Neural progenitor cell (in vitro differentiated cells): Measurements from ENCODE around the gene NR3C2. TPM values are rescaled to one million over a fixed set of nuclear protein-coding genes. Genes with fewer than 3 reads are reported as not detected.

Source experiments
- DNase-seq: peaks from one replicate; pipeline ENCODE4 v3.0.0-alpha.2; 2016; ENCODE audit warnings: low spot score
- H2AFZ ChIP-seq: fragments of 200-600 bp; sonication (generic); replicated peaks from 2 replicates; pipeline ENCODE4 v1.6.1; 2016; ENCODE audit warnings: antibody characterized with exemption
- H3F3A ChIP-seq: fragments of 200-600 bp; sonication (generic); 2 replicates; pipeline ENCODE4 v1.6.1; 2016; ENCODE audit warnings: antibody characterized with exemption, low read depth
- H3K27ac ChIP-seq: fragments of 200-600 bp; sonication (generic); 2 replicates; pipeline ENCODE4 v1.5.1; 2016; ENCODE audit warnings: mild to moderate bottlenecking
- H3K27me3 ChIP-seq: fragments of 200-600 bp; sonication (generic); 2 replicates; pipeline ENCODE4 v1.6.1; 2016; ENCODE audit warnings: mild to moderate bottlenecking, moderate library complexity
- H3K36me3 ChIP-seq: fragments of 200-600 bp; sonication (generic); 2 replicates; pipeline ENCODE4 v1.5.1; 2016
- H3K4me1 ChIP-seq: fragments of 200-600 bp; sonication (generic); 2 replicates; pipeline ENCODE4 v1.6.1; 2016; ENCODE audit warnings: mixed run types
- H3K4me2 ChIP-seq: fragments of 200-600 bp; sonication (generic); 2 replicates; pipeline ENCODE4 v1.6.1; 2016
- H3K4me3 ChIP-seq: fragments of 200-600 bp; sonication (generic); 2 replicates; pipeline ENCODE4 v1.5.1; 2016
- H3K79me2 ChIP-seq: fragments of 200-600 bp; sonication (generic); 2 replicates; pipeline ENCODE4 v1.6.1; 2016; ENCODE audit warnings: low read depth
- H3K9ac ChIP-seq: fragments of 200-600 bp; sonication (generic); 2 replicates; pipeline ENCODE4 v1.6.1; 2016
- H3K9me3 ChIP-seq: fragments of 200-600 bp; sonication (generic); 2 replicates; pipeline ENCODE4 v1.5.1; 2016; ENCODE audit warnings: low read depth
- H4K20me1 ChIP-seq: fragments of 200-600 bp; sonication (generic); 2 replicates; pipeline ENCODE4 v1.6.1; 2016; ENCODE audit warnings: low read depth
- H3K27ac Mint-ChIP-seq: 3 replicates; pipeline ENCODE4 v1.8.0; 2021; ENCODE audit warnings: mixed read lengths
- H3K27me3 Mint-ChIP-seq: 2 replicates; pipeline ENCODE4 v1.8.0; 2022; ENCODE audit warnings: low read depth, mild to moderate bottlenecking, inconsistent platforms, moderate library complexity, mixed read lengths; ENCODE audit not compliant: insufficient read depth
- H3K36me3 Mint-ChIP-seq: 3 replicates; pipeline ENCODE4 v1.8.0; 2021; ENCODE audit warnings: mixed read lengths
- H3K4me1 Mint-ChIP-seq: 3 replicates; pipeline ENCODE4 v1.8.0; 2021; ENCODE audit warnings: mixed read lengths
- H3K4me3 Mint-ChIP-seq: 3 replicates; pipeline ENCODE4 v1.8.0; 2021; ENCODE audit warnings: mild to moderate bottlenecking, moderate library complexity, mixed read lengths
- H3K9me3 Mint-ChIP-seq: 3 replicates; pipeline ENCODE4 v1.8.0; 2020; ENCODE audit warnings: mixed read lengths
- EZH2 ChIP-seq: fragments of 200-600 bp; sonication (generic); IDR thresholded peaks from 2 replicates; pipeline ENCODE4 v1.6.1; 2017; ENCODE audit warnings: antibody characterized with exemption, mild to moderate bottlenecking, moderate library complexity
- EZH2phosphoT487 ChIP-seq: fragments of 200-600 bp; sonication (generic); IDR thresholded peaks from 2 replicates; pipeline ENCODE4 v1.6.1; 2017; ENCODE audit warnings: antibody characterized with exemption
- total RNA-seq: library from RNA; depleted of rRNA; stranded (reverse); fragments of >200 nt; gene quantifications from 2 replicates; pipeline ENCODE4 v1.2.3, GENCODE V29; 2015; ENCODE audit warnings: low replicate concordance
- TF ChIP-seq, protein P1 (sequence below): fragments of 200-600 bp; sonication (generic); IDR thresholded peaks from 2 replicates; pipeline ENCODE4 v1.5.1; 2017; ENCODE audit warnings: antibody characterized with exemption, mild to moderate bottlenecking

NR3C2 gene
- total RNA-seq, 1 donor from 2014 or later = 0.73 TPM

DNA sequence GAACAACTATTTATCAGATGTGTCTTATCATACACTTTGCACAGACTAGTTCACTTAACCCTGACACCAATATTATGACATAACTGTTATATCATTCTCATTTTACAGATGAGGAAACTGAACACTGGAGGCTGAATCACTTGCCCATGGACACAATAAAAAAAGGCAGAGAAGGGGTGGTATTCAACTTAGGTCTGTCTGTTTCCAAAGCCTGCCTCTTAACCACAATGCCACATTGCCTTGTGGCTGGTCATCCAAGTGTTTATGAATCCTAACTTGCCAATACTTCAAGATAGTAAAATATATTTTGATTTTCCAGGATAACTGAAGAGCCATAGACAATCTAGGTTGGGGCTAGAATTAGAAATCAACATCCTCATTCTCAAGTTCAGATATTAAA lies 327.8 kb downstream of the NR3C2 start:
- H3K27me3 Mint-ChIP-seq = no peaks in the 10 kb centered on the region
- Histone ChIP-seq H3K79me2 (no peaks in the 10 kb centered on the region), H4K20me1 (no peaks in the 10 kb centered on the region), H3K27me3 (no peaks in the 10 kb centered on the region), H3K4me3 (no peak overlapping the region), H3F3A (no peaks in the 10 kb centered on the region), H3K4me1 (no peaks in the 10 kb centered on the region), H3K4me2 (no peak overlapping the region), H3K27ac (no peak overlapping the region), H3K36me3 (no peaks in the 10 kb centered on the region), H2AFZ (no peak overlapping the region), H3K9ac (no peak overlapping the region), H3K9me3 (no peaks in the 10 kb centered on the region)
- no peak for DNase-seq
- no peaks in the 10 kb centered on the region for H3K9me3 Mint-ChIP-seq
- no peak overlapping the region for H3K27ac Mint-ChIP-seq
- no peak overlapping the region for H3K4me3 Mint-ChIP-seq
- H3K4me1 Mint-ChIP-seq = peaks cover 8% of the 10 kb centered on the region
- no peak for TF ChIP-seq EZH2
- TF ChIP-seq, protein P1, sequence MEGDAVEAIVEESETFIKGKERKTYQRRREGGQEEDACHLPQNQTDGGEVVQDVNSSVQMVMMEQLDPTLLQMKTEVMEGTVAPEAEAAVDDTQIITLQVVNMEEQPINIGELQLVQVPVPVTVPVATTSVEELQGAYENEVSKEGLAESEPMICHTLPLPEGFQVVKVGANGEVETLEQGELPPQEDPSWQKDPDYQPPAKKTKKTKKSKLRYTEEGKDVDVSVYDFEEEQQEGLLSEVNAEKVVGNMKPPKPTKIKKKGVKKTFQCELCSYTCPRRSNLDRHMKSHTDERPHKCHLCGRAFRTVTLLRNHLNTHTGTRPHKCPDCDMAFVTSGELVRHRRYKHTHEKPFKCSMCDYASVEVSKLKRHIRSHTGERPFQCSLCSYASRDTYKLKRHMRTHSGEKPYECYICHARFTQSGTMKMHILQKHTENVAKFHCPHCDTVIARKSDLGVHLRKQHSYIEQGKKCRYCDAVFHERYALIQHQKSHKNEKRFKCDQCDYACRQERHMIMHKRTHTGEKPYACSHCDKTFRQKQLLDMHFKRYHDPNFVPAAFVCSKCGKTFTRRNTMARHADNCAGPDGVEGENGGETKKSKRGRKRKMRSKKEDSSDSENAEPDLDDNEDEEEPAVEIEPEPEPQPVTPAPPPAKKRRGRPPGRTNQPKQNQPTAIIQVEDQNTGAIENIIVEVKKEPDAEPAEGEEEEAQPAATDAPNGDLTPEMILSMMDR = no peak
- no peak for TF ChIP-seq EZH2phosphoT487
- no peaks in the 10 kb centered on the region for H3K36me3 Mint-ChIP-seq

DNA sequence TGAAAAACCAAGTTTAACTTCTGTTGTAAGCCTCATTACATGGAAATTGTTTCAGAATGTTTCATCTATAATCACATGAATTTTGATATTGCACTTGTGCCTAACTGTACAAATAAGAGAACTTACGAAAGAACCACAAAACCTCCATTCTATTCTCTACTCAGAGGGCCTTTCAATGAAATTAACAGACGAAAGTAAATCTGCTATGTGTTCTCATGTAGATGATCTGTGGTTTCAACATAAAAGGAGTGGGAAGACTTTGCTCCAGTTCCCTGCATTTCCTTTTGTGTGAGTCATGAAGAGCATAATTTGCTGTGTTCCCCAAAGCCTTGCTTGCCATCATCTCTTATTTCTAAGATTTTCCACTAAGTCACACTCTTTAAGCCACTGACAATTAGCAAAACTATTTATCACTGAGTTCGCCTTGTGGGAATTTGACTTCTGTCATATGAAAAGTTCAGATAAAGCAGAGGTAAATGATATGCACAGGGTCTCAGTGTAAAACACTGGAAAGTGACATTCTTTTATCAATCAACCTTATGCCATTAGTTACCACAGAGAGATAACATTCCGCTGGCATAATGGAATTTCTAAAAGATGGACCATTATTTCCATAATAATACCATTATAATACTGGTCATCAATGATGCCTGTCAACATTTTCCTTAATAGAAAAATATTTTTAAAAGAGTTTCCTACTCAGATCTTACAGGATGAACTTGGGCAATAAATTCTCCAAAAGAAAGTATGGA lies 329.8 kb downstream of the NR3C2 start:
- Histone ChIP-seq H3K79me2 (no peaks in the 10 kb centered on the region), H4K20me1 (no peaks in the 10 kb centered on the region), H2AFZ (no peak overlapping the region), H3K4me3 (no peak overlapping the region), H3K9ac (no peak overlapping the region), H3K27ac (no peak overlapping the region), H3K4me2 (no peak overlapping the region), H3F3A (no peaks in the 10 kb centered on the region), H3K36me3 (no peaks in the 10 kb centered on the region), H3K4me1 (no peaks in the 10 kb centered on the region), H3K27me3 (no peaks in the 10 kb centered on the region), H3K9me3 (no peaks in the 10 kb centered on the region)
- Mint-ChIP-seq H3K4me3 (no peak overlapping the region), H3K36me3 (no peaks in the 10 kb centered on the region), H3K27ac (peak overlapping the region; percentile 42), H3K9me3 (no peaks in the 10 kb centered on the region), H3K27me3 (peaks cover 2% of the 10 kb centered on the region), H3K4me1 (peaks cover 8% of the 10 kb centered on the region)
- no peak for TF ChIP-seq EZH2phosphoT487
- no peak for DNase-seq

DNA sequence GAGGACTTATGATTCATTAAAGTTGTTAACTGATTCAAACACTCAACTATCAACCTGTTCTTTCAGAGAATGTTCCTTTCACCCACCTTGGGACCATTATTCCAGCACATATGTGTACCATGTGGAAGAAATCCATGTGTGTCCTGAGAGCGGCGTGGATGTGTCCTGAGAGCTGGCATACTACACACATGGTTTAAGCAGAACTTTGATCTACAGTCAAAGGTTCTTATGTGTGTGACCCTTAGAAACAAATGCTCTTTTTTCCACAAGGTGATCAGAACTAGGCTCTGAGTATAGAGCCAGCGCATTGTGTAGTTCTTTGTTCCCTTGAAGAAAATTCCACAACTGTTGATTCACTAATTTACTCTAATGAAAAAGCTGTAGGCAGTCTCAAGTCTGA lies 332.0 kb downstream of the NR3C2 start:
- Histone ChIP-seq H3K4me1 (no peaks in the 10 kb centered on the region), H3K9me3 (peaks cover 4% of the 10 kb centered on the region), H3K4me2 (no peak overlapping the region), H3K27ac (no peak overlapping the region), H3K79me2 (no peaks in the 10 kb centered on the region), H3F3A (no peaks in the 10 kb centered on the region), H3K9ac (no peak overlapping the region), H2AFZ (no peak overlapping the region), H3K27me3 (no peaks in the 10 kb centered on the region), H3K4me3 (no peak overlapping the region), H4K20me1 (no peaks in the 10 kb centered on the region), H3K36me3 (no peaks in the 10 kb centered on the region)
- Mint-ChIP-seq H3K4me3 (no peak overlapping the region), H3K9me3 (peaks cover 11% of the 10 kb centered on the region), H3K27me3 (peaks cover 2% of the 10 kb centered on the region), H3K36me3 (no peaks in the 10 kb centered on the region), H3K4me1 (peaks cover 8% of the 10 kb centered on the region), H3K27ac (no peak overlapping the region)
- no peak for DNase-seq
- TF ChIP-seq EZH2 = no peak
- TF ChIP-seq, protein P1 = no peak
- TF ChIP-seq EZH2phosphoT487 = no peak

DNA sequence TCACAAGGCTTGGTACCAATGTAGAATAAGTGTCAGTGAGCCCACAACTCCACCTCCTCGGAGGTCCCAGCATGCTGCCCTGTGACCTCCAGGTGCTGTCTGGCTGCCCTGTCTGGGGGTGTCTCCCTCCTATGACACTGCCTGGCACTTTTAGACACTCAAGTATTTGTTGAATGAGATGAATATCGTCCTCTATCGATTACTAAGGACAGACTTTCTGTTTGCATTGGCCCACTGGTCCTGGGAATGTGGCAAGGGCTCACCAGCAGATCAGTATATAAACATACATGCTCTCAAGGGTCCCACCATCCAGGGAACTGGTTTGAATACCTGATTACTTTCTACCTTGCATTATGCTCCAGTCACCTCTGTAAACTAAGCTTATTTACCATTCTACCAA lies 333.0 kb downstream of the NR3C2 start:
- no peaks in the 10 kb centered on the region for H4K20me1 ChIP-seq
- Mint-ChIP-seq H3K36me3 (no peaks in the 10 kb centered on the region), H3K4me3 (no peak overlapping the region)

More for the DNA sequence above, 333.0 kb downstream of the NR3C2 start:
- TF ChIP-seq EZH2 (no peak), EZH2phosphoT487 (no peak)
- TF ChIP-seq, protein P1 = no peak
- Histone ChIP-seq H3F3A (no peaks in the 10 kb centered on the region), H3K27me3 (no peaks in the 10 kb centered on the region), H3K4me3 (no peak overlapping the region), H3K9ac (no peak overlapping the region), H3K9me3 (peaks cover 4% of the 10 kb centered on the region), H3K27ac (no peak overlapping the region), H3K79me2 (no peaks in the 10 kb centered on the region), H3K4me2 (no peak overlapping the region), H3K36me3 (no peaks in the 10 kb centered on the region), H3K4me1 (no peaks in the 10 kb centered on the region), H2AFZ (no peak overlapping the region)
- peaks cover 8% of the 10 kb centered on the region for H3K4me1 Mint-ChIP-seq
- no peak overlapping the region for H3K27ac Mint-ChIP-seq
- peaks cover 14% of the 10 kb centered on the region for H3K9me3 Mint-ChIP-seq
- peaks cover 2% of the 10 kb centered on the region for H3K27me3 Mint-ChIP-seq
- no peak for DNase-seq
